ELR (cell line): ENCODE measurements around the gene XCL1.
"Not testable (repeated sequence)": the region's sequence is repeated elsewhere in the genome, so short reads cannot be mapped to it uniquely, and the experiment has no call there.

ENCODE experiments used
- DNase-seq: peaks from one replicate; pipeline ENCODE4 v3.0.0-alpha.2; 2015; ENCODE audit warnings: low read depth

The XCL1 gene

GRCh38 chr1:168576245-168576688, at the start of gene XCL1:
XCL1 (plus strand) TSS chr1:168576605; CDS start chr1:168576638, 33 bp downstream.
- not testable (repeated sequence) for DNase-seq

- DNase-seq = no peak
These were observed 46.9 kb upstream of the XCL1 start for GRCh38 chr1:168529518-168529917.

GRCh38 chr1:168531615-168532345, 44.6 kb upstream of the XCL1 start:
- no peak for DNase-seq

GRCh38 chr1:168535536-168535935, 40.9 kb upstream of the XCL1 start:
- no peak for DNase-seq

- DNase-seq = not testable (repeated sequence)
These were observed 35.6 kb upstream of the XCL1 start for GRCh38 chr1:168540798-168541197.

- DNase-seq = not testable (repeated sequence)
These were observed 33.4 kb upstream of the XCL1 start for GRCh38 chr1:168542978-168543377.

- DNase-seq = not testable (repeated sequence)
These were observed 32.4 kb upstream of the XCL1 start, which contains the start of gene XCL2 for GRCh38 chr1:168543840-168544498. XCL2 (minus strand) TSS chr1:168543997; CDS start chr1:168543964, 33 bp downstream.

- DNase-seq = peak; percentile 54
These were observed 30.5 kb upstream of the XCL1 start for GRCh38 chr1:168545678-168546552.

GRCh38 chr1:168546553-168546895, 29.9 kb upstream of the XCL1 start:
- DNase-seq = not testable (repeated sequence)

GRCh38 chr1:168550971-168551370, 25.4 kb upstream of the XCL1 start:
- no peak for DNase-seq

- DNase-seq = no peak
These were observed 24.7 kb upstream of the XCL1 start for GRCh38 chr1:168551688-168552087.

GRCh38 chr1:168552961-168553360, 23.4 kb upstream of the XCL1 start:
- no peak for DNase-seq

GRCh38 chr1:168553680-168554553, 22.5 kb upstream of the XCL1 start:
- no peak for DNase-seq

GRCh38 chr1:168554603-168555483, 21.6 kb upstream of the XCL1 start:
- no peak for DNase-seq

GRCh38 chr1:168555508-168556046, 20.8 kb upstream of the XCL1 start:
- DNase-seq = no peak

GRCh38 chr1:168556647-168557046, 19.8 kb upstream of the XCL1 start:
- no peak for DNase-seq

GRCh38 chr1:168560370-168560769, 16.0 kb upstream of the XCL1 start:
- no peak for DNase-seq

- DNase-seq = no peak
These were observed 14.4 kb upstream of the XCL1 start for GRCh38 chr1:168561989-168562388.

- DNase-seq = no peak
These were observed 10.6 kb upstream of the XCL1 start for GRCh38 chr1:168565825-168566224.

- no peak for DNase-seq
These were observed 9.4 kb upstream of the XCL1 start for GRCh38 chr1:168567007-168567406.
